Activated T-helper 9 cell treated with anti-CD3 and anti-CD28 coated beads, Interleukin-2, amount 50 U/mL, for 16 hours (primary cell): ENCODE results near the gene RHBDL1.

ENCODE experiments used
- DNase-seq: peaks from one replicate; pipeline ENCODE4 v3.0.0-alpha.2; 2020; ENCODE audit warnings: low read depth

Gene RHBDL1

GRCh38 chr16:674214-674881, 1.1 kb upstream of the RHBDL1 start:
- DNase-seq: no peak

- DNase-seq: no peak
These were observed 553 bp downstream of the RHBDL1 start for GRCh38 chr16:675884-676564.

GRCh38 chr16:676565-676902, 1.1 kb downstream of the RHBDL1 start:
- DNase-seq: no peak

GRCh38 chr16:676913-677312, 1.4 kb downstream of the RHBDL1 start:
- no peak for DNase-seq

- DNase-seq: no peak
These were observed 2.1 kb downstream of the RHBDL1 start for GRCh38 chr16:677316-678190.

GRCh38 chr16:678209-678857, 2.9 kb downstream of the RHBDL1 start:
- no peak for DNase-seq

GRCh38 chr16:678858-679813, 3.7 kb downstream of the RHBDL1 start:
- peak; percentile 35 for DNase-seq

- peak; percentile 82 for DNase-seq
These were observed 4.5 kb downstream of the RHBDL1 start, which contains the start of gene STUB1 for GRCh38 chr16:679814-680624. TSS of gene STUB1 (plus strand) at chr16:680410. CDS start at chr16:680526, 116 bp downstream.

- no peak for DNase-seq
These were observed 5.1 kb downstream of the RHBDL1 start for GRCh38 chr16:680625-680945.

GRCh38 chr16:680967-681745, 5.7 kb downstream of the RHBDL1 start:
- DNase-seq: no peak

GRCh38 chr16:681746-682427, 6.4 kb downstream of the RHBDL1 start:
- no peak for DNase-seq

- no peak for DNase-seq
These were observed 7.3 kb downstream of the RHBDL1 start for GRCh38 chr16:682493-683395.

GRCh38 chr16:683396-684070, 8.1 kb downstream of the RHBDL1 start:
- no peak for DNase-seq

- peak; percentile 95 for DNase-seq
These were observed 8.8 kb downstream of the RHBDL1 start, which contains the start of gene JMJD8 for GRCh38 chr16:684071-684794. TSS of gene JMJD8 (minus strand) at chr16:684334. CDS start at chr16:684319, 15 bp downstream.

- DNase-seq: no peak
These were observed 9.7 kb downstream of the RHBDL1 start for GRCh38 chr16:684961-685696.

- DNase-seq: no peak
These were observed 10.5 kb downstream of the RHBDL1 start for GRCh38 chr16:685967-686366.
